GM13976 (cell line): Measurements from ENCODE around the gene SPRYD4.
A peak's percentile ranks its signal among the peaks of the same experiment; 100 is the strongest.

Experiments used
- DNase-seq: peaks from one replicate; pipeline ENCODE4 v3.0.0; 2012; ENCODE audit warnings: low spot score
- CTCF ChIP-seq: IDR thresholded peaks from 2 replicates; pipeline ENCODE4 v1.5.1; 2012; ENCODE audit warnings: borderline replicate concordance, mild to moderate bottlenecking; ENCODE audit not compliant: insufficient read depth; ENCODE audit errors: extremely low read depth, missing control alignments, control extremely low read depth
- in situ Hi-C: fragments of 300-500 bp; cut with MboI; formaldehyde crosslinking; loops from one replicate; pipeline ENCODE4 v1.12.0; 2022; ENCODE audit warnings: low sequenced_read_pairs, mixed read lengths, inconsistent platforms; ENCODE audit not compliant: unreplicated experiment

Gene SPRYD4

GRCh38 chr12:56521590-56522371, 53.4 kb downstream of the SPRYD4 start, which contains the start of gene RBMS2:
RBMS2 (plus strand) TSS chr12:56521820; CDS start chr12:56522024, 204 bp downstream.
- peak; percentile 60 for DNase-seq
- no peak for TF ChIP-seq CTCF
- in situ Hi-C loops: loop anchor here (25.0 kb wide), 1 partner anchor 91 kb away; no protein-coding TSS in a partner anchor

DNA sequence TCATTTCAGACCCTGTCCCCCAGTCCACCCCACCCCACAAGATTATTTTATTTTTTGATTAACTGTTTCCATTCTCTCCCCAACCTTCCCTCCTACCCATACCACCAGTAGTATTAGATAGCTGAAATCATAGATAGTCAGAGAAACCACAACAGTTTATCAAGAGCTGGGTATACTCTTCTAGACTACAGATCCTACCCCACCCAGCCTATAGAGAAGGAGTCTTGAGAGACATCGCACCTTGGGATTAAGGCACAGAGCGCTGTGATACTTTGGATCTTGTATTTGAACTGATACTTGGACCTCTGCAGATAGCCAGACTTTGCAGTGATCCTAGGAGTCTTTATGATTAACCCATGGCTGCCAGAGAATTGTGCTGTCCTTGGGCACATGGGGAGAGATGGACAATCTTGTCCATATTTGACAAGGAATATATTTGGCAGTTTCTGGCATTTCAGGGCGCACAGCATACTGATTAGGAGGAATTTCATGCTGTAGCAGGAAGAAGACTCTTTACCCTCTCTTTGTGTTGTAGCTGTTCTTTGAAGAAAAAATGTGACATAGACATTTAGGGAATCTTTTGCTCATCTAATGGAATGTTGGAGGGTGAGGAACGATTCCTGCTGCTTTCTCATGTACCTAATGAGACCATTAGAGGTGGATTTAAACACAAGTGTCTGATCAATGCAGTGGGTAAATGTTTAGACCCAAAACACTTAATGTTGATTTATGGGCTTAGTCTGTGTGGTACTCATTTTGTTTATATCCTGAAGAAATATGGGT, 54.2 kb downstream of the SPRYD4 start:
- no peak for DNase-seq
- TF ChIP-seq CTCF: no peak
- in situ Hi-C loops: loop anchor here (25.0 kb wide), 1 partner anchor 90 kb away; no protein-coding TSS in a partner anchor

DNA sequence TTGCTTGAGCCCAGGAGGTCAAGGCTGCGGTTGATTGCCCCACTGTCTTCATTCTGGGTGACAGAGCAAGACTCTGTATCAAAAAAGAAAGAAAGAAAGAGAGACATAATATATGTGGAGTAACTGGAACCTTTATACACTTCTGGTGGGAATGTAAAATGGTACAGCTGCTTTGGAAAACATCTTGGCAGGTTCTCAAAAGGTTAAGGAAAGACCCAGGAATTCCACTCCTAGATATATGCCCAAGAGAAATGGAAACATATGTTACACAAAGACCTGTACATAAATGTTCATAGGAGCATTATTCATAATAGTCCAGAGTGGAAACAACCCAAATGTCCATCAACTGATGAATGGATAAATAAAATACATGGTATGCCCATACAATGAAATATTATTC, 60.5 kb downstream of the SPRYD4 start:
- TF ChIP-seq CTCF: no peak
- in situ Hi-C loops: no loop called here
- DNase-seq: no peak
